HG03060 (cell line): ENCODE measurements around the gene LYRM4.
A peak's percentile ranks its signal among the peaks of the same experiment; 100 is the strongest.

Experiments
- ATAC-seq: cut with Tn5 transposase; IDR thresholded peaks from one replicate; pipeline ENCODE4 v1.9.1; 2021; ENCODE audit warnings: low read depth, moderate number of reproducible peaks; ENCODE audit not compliant: unreplicated experiment

LYRM4 gene

GRCh38 chr6:5179917-5180316, 80.8 kb downstream of the LYRM4 start:
- ATAC-seq: no peak

GRCh38 chr6:5178806-5179205, 81.9 kb downstream of the LYRM4 start:
- ATAC-seq: no peak

- no peak for ATAC-seq
These were observed 85.1 kb downstream of the LYRM4 start for GRCh38 chr6:5175635-5176034.

GRCh38 chr6:5174756-5175549, 85.8 kb downstream of the LYRM4 start:
- ATAC-seq: no peak

GRCh38 chr6:5174244-5174643, 86.5 kb downstream of the LYRM4 start:
- peak; percentile 83 for ATAC-seq

GRCh38 chr6:5173810-5174209, 86.9 kb downstream of the LYRM4 start:
- ATAC-seq: peak; percentile 9

- ATAC-seq: no peak
These were observed 87.8 kb downstream of the LYRM4 start for GRCh38 chr6:5172897-5173474.

- ATAC-seq: no peak
These were observed 88.6 kb downstream of the LYRM4 start for GRCh38 chr6:5172041-5172653.

- ATAC-seq: no peak
These were observed 93.2 kb downstream of the LYRM4 start for GRCh38 chr6:5167501-5167900.

GRCh38 chr6:5164092-5164491, 96.7 kb downstream of the LYRM4 start:
- ATAC-seq: no peak

- no peak for ATAC-seq
These were observed 97.5 kb downstream of the LYRM4 start for GRCh38 chr6:5163247-5163646.

- ATAC-seq: no peak
These were observed 98.4 kb downstream of the LYRM4 start for GRCh38 chr6:5162355-5162754.

- no peak for ATAC-seq
These were observed 100.5 kb downstream of the LYRM4 start for GRCh38 chr6:5160206-5160605.

GRCh38 chr6:5159162-5159561, 101.6 kb downstream of the LYRM4 start:
- ATAC-seq: no peak

GRCh38 chr6:5158180-5158579, 102.6 kb downstream of the LYRM4 start:
- no peak for ATAC-seq

GRCh38 chr6:5157621-5158138, 103.1 kb downstream of the LYRM4 start:
- ATAC-seq: no peak

GRCh38 chr6:5156627-5157026, 104.1 kb downstream of the LYRM4 start:
- no peak for ATAC-seq

- ATAC-seq: no peak
These were observed 104.8 kb downstream of the LYRM4 start for GRCh38 chr6:5155906-5156305.

GRCh38 chr6:5153186-5153585, 107.6 kb downstream of the LYRM4 start:
- ATAC-seq: no peak

GRCh38 chr6:5152460-5152859, 108.3 kb downstream of the LYRM4 start:
- ATAC-seq: no peak

- no peak for ATAC-seq
These were observed 108.8 kb downstream of the LYRM4 start for GRCh38 chr6:5151955-5152401.
